GM21447 (cell line): ENCODE data around the gene ILF3.

ENCODE experiments used
- ATAC-seq: cut with Tn5 transposase; IDR thresholded peaks from one replicate; pipeline ENCODE4 v1.9.1; 2021; ENCODE audit not compliant: unreplicated experiment

ILF3 gene

GRCh38 chr19:10653732-10654609, at the start of gene ILF3:
ILF3 (plus strand) TSS chr19:10654346; CDS start chr19:10670606, 16,260 bp downstream.
- peak; percentile 71 for ATAC-seq

GRCh38 chr19:10604460-10604980, 49.6 kb upstream of the ILF3 start:
- peak; percentile 19 for ATAC-seq

GRCh38 chr19:10611907-10612306, 42.2 kb upstream of the ILF3 start:
- no peak for ATAC-seq

GRCh38 chr19:10612499-10613119, 41.5 kb upstream of the ILF3 start:
- ATAC-seq = no peak

- no peak for ATAC-seq
Observed at GRCh38 chr19:10615429-10616023, 38.6 kb upstream of the ILF3 start.

- no peak for ATAC-seq
Observed at GRCh38 chr19:10617409-10618121, 36.6 kb upstream of the ILF3 start.

- ATAC-seq = no peak
Observed at GRCh38 chr19:10618846-10619245, 35.3 kb upstream of the ILF3 start.

- ATAC-seq = no peak
Observed at GRCh38 chr19:10620786-10621185, 33.4 kb upstream of the ILF3 start.

- no peak for ATAC-seq
Observed at GRCh38 chr19:10621966-10622365, 32.2 kb upstream of the ILF3 start.

- ATAC-seq = no peak
Observed at GRCh38 chr19:10624585-10624984, 29.6 kb upstream of the ILF3 start.

GRCh38 chr19:10625003-10625761, 29.0 kb upstream of the ILF3 start, which contains the start of gene SLC44A2:
SLC44A2 (plus strand) TSS chr19:10625553; CDS start chr19:10625634, 81 bp downstream.
- no peak for ATAC-seq

- no peak for ATAC-seq
Observed at GRCh38 chr19:10625762-10626138, 28.4 kb upstream of the ILF3 start.

- no peak for ATAC-seq
Observed at GRCh38 chr19:10631874-10632273, 22.3 kb upstream of the ILF3 start.

GRCh38 chr19:10634430-10634829, 19.7 kb upstream of the ILF3 start:
- no peak for ATAC-seq

- ATAC-seq = no peak
Observed at GRCh38 chr19:10634963-10635362, 19.2 kb upstream of the ILF3 start.

- ATAC-seq = no peak
Observed at GRCh38 chr19:10636304-10636972, 17.7 kb upstream of the ILF3 start.

GRCh38 chr19:10637894-10638293, 16.3 kb upstream of the ILF3 start:
- no peak for ATAC-seq

- ATAC-seq = no peak
Observed at GRCh38 chr19:10639836-10640235, 14.3 kb upstream of the ILF3 start.

GRCh38 chr19:10640361-10640760, 13.8 kb upstream of the ILF3 start:
- no peak for ATAC-seq

GRCh38 chr19:10641248-10641647, 12.9 kb upstream of the ILF3 start:
- ATAC-seq = no peak
